ENCODE results near the gene SLCO1C1.

SLCO1C1 gene

GRCh38 chr12:20792971-20793370, 97.8 kb downstream of the SLCO1C1 start:
- DNase-seq (ENCODE audit: low read depth) = no peak

- no peak for DNase-seq (ENCODE audit: low read depth)
These were observed 103.4 kb downstream of the SLCO1C1 start for GRCh38 chr12:20798554-20798953.

- DNase-seq (ENCODE audit: low read depth) = no peak
These were observed 105.0 kb downstream of the SLCO1C1 start for GRCh38 chr12:20800160-20800559.

- no peak for DNase-seq (ENCODE audit: low read depth)
These were observed 105.9 kb downstream of the SLCO1C1 start for GRCh38 chr12:20801035-20801434.
